Parathyroid adenoma (tissue), 2 donors: Measurements from ENCODE around the gene DOLPP1.
"Not testable (repeated sequence)": the region's sequence is repeated elsewhere in the genome, so short reads cannot be mapped to it uniquely, and the experiment has no call there.

Experiments used
- H2AFZ ChIP-seq: fragments of 300-600 bp; sonication (generic); one replicate; pipeline ENCODE4 v1.7.0; 2017; ENCODE audit warnings: antibody characterized with exemption, mild to moderate bottlenecking
- H3K27ac ChIP-seq: fragments of 300-600 bp; sonication (generic); one replicate; pipeline ENCODE4 v1.7.0; 2017
- H3K27me3 ChIP-seq: fragments of 300-600 bp; sonication (generic); one replicate; pipeline ENCODE4 v1.7.0; 2017; ENCODE audit warnings: low read length; ENCODE audit not compliant: control insufficient read depth, insufficient read depth
- H3K36me3 ChIP-seq: fragments of 300-600 bp; sonication (generic); one replicate; pipeline ENCODE4 v1.7.0; 2017; ENCODE audit warnings: low read length; ENCODE audit not compliant: control insufficient read depth, insufficient read depth
- H3K4me1 ChIP-seq: fragments of 300-600 bp; sonication (generic); one replicate; pipeline ENCODE4 v1.7.0; 2017; ENCODE audit warnings: control low read depth
- H3K4me2 ChIP-seq: fragments of 300-600 bp; sonication (generic); one replicate; pipeline ENCODE4 v1.7.0; 2017; ENCODE audit warnings: low read length
- H3K4me3 ChIP-seq: fragments of 300-600 bp; sonication (generic); one replicate; pipeline ENCODE4 v1.7.0; 2017; ENCODE audit warnings: low read depth, low read length
- H3K79me2 ChIP-seq: fragments of 300-600 bp; sonication (generic); one replicate; pipeline ENCODE4 v1.7.0; 2017; ENCODE audit warnings: control low read depth
- H3K9ac ChIP-seq: fragments of 300-600 bp; sonication (generic); one replicate; pipeline ENCODE4 v1.7.0; 2017; ENCODE audit warnings: mild to moderate bottlenecking
- H3K9me3 ChIP-seq: fragments of 300-600 bp; sonication (generic); one replicate; pipeline ENCODE4 v1.7.0; 2017; ENCODE audit warnings: low read length; ENCODE audit not compliant: control insufficient read depth
- CTCF ChIP-seq: fragments of 300-600 bp; sonication (generic); IDR thresholded peaks from one replicate; pipeline ENCODE4 v1.7.0; 2017; ENCODE audit warnings: antibody characterized with exemption, mild to moderate bottlenecking
- donor health status: primary hyperparathyroidism.

DOLPP1 gene

GRCh38 chr9:129109537-129109903, 28.6 kb downstream of the DOLPP1 start:
- no peak overlapping the region for H2AFZ ChIP-seq
- H3K27me3 ChIP-seq, result no peaks in the 10 kb centered on the region
- H3K9me3 ChIP-seq, result no peaks in the 10 kb centered on the region
- peak overlapping the region; percentile 59 for H3K4me2 ChIP-seq
- peaks cover 10% of the 10 kb centered on the region for H3K79me2 ChIP-seq
- no peak overlapping the region for H3K27ac ChIP-seq
- H3K36me3 ChIP-seq, result no peaks in the 10 kb centered on the region
- no peaks in the 10 kb centered on the region for H3K4me1 ChIP-seq
- peak overlapping the region; percentile 76 for H3K4me3 ChIP-seq
- TF ChIP-seq CTCF, result no peak
- H3K9ac ChIP-seq, result no peak overlapping the region

- Histone ChIP-seq H2AFZ (peak overlapping the region; percentile 93), H3K4me3 (peak overlapping the region; percentile 76), H3K27me3 (no peaks in the 10 kb centered on the region), H3K27ac (peak overlapping the region; percentile 94), H3K4me2 (peak overlapping the region; percentile 59), H3K9me3 (no peaks in the 10 kb centered on the region), H3K4me1 (no peaks in the 10 kb centered on the region), H3K9ac (no peak overlapping the region), H3K36me3 (no peaks in the 10 kb centered on the region), H3K79me2 (peaks cover 10% of the 10 kb centered on the region)
- no peak for TF ChIP-seq CTCF
Observed at GRCh38 chr9:129109952-129110739, 29.2 kb downstream of the DOLPP1 start.

- Histone ChIP-seq H3K4me2 (peak within 1 kb of the TSS; percentile 89), H3K27me3 (no peaks in the 10 kb centered on the region), H3K79me2 (peaks cover 10% of the 10 kb centered on the region), H3K9ac (peak within 1 kb of the TSS; percentile 28), H3K4me3 (peak within 1 kb of the TSS; percentile 76), H3K4me1 (no peaks in the 10 kb centered on the region), H3K9me3 (no peaks in the 10 kb centered on the region), H3K36me3 (no peaks in the 10 kb centered on the region), H3K27ac (peak within 1 kb of the TSS; percentile 94), H2AFZ (peak within 1 kb of the TSS; percentile 93)
- no peak for TF ChIP-seq CTCF
Observed at GRCh38 chr9:129110740-129111527, 30.0 kb downstream of the DOLPP1 start, which contains the start of the genes CRAT and PTPA. Gene CRAT, minus strand, starts transcription at chr9:129110793. Its CDS starts 284 bp downstream, at chr9:129110509. Gene PTPA, plus strand, starts transcription at chr9:129111415. Its CDS starts 186 bp downstream, at chr9:129111601.

- H3K9me3 ChIP-seq, result no peaks in the 10 kb centered on the region
- peak overlapping the region; percentile 94 for H3K27ac ChIP-seq
- peak overlapping the region; percentile 81 for H3K4me2 ChIP-seq
- H3K4me3 ChIP-seq, result peak overlapping the region; percentile 76
- no peaks in the 10 kb centered on the region for H3K27me3 ChIP-seq
- H3K36me3 ChIP-seq, result no peaks in the 10 kb centered on the region
- peaks cover 12% of the 10 kb centered on the region for H3K79me2 ChIP-seq
- peak overlapping the region; percentile 80 for H2AFZ ChIP-seq
- H3K4me1 ChIP-seq, result no peaks in the 10 kb centered on the region
- TF ChIP-seq CTCF, result no peak
- H3K9ac ChIP-seq, result peak overlapping the region; percentile 28
Observed at GRCh38 chr9:129111528-129112151, 30.7 kb downstream of the DOLPP1 start.

DNA sequence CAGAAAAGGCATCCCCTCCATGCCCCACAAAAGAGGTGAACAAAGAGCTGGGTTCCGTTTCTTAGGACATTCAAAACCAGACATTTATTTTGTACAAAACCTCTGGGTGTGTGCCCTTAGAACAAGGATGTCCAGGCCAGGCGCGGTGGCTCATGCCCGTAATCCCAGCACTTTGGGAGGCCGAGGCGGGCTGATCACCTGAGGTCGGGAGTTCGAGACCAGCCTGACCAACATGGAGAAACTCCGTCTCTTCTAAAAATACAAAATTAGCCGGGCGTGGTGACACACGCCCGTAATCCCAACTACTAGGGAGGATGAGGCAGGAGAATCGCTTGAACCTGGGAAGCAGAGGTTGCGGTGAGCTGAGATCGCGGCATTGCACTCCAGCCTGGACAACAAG, 31.6 kb downstream of the DOLPP1 start:
- not testable (repeated sequence) for H2AFZ ChIP-seq, H3K27ac ChIP-seq

More for the DNA sequence above, 31.6 kb downstream of the DOLPP1 start:
- not testable (repeated sequence) for H3K4me1 ChIP-seq, H3K36me3 ChIP-seq, H3K9ac ChIP-seq, H3K27me3 ChIP-seq, H3K9me3 ChIP-seq
- Histone ChIP-seq H3K79me2 (peaks cover 16% of the 10 kb centered on the region), H3K4me2 (peak overlapping the region; percentile 81), H3K4me3 (peak overlapping the region; percentile 76)
